MCF 10A (cell line): Measurements from ENCODE around the gene SH3D19. TPM values are rescaled to one million over a fixed set of nuclear protein-coding genes. Genes with fewer than 3 reads are reported as not detected.

Source experiments
- BruUV-seq: library from RNA; stranded (reverse); fragments of 400-500 nt; replicated peaks from 2 replicates; lab custom pipeline; 2021; lab: Mats Ljungman, UMichigan
- CTCF ChIA-PET: fragments of 300-600 bp; sonication (Branson Sonifier 250); formaldehyde crosslinking; extraction: SDS; loops from one replicate; lab custom pipeline; 2021; ENCODE audit warnings: antibody characterized with exemption, inconsistent platforms; lab: Yijun Ruan, JAX
- POLR2A ChIA-PET: fragments of 300-600, 350-650 bp; sonication (Branson Sonifier 250); formaldehyde crosslinking; extraction: SDS; loops from one replicate; lab custom pipeline; 2020; ENCODE audit warnings: antibody characterized with exemption, inconsistent platforms; lab: Yijun Ruan, JAX
- DNase-seq: peaks from one replicate; pipeline ENCODE4 v3.0.0-alpha.2; 2018; ENCODE audit not compliant: unreplicated experiment
- H3K27ac Mint-ChIP-seq: one replicate; pipeline ENCODE4 v1.8.0; 2022; ENCODE audit warnings: mild to moderate bottlenecking, low read depth, mixed read lengths; ENCODE audit not compliant: unreplicated experiment
- H3K27me3 Mint-ChIP-seq: one replicate; pipeline ENCODE4 v1.8.0; 2022; ENCODE audit warnings: mixed read lengths; ENCODE audit not compliant: insufficient read depth, unreplicated experiment
- H3K36me3 Mint-ChIP-seq: one replicate; pipeline ENCODE4 v1.8.0; 2022; ENCODE audit warnings: mild to moderate bottlenecking, moderate library complexity, mixed read lengths; ENCODE audit not compliant: insufficient read depth, unreplicated experiment
- H3K4me1 Mint-ChIP-seq: one replicate; pipeline ENCODE4 v1.8.0; 2022; ENCODE audit warnings: mixed read lengths; ENCODE audit not compliant: insufficient read depth, unreplicated experiment
- H3K4me3 Mint-ChIP-seq: one replicate; pipeline ENCODE4 v1.8.0; 2022; ENCODE audit warnings: mild to moderate bottlenecking, moderate library complexity, mixed read lengths; ENCODE audit not compliant: unreplicated experiment
- H3K9me3 Mint-ChIP-seq: one replicate; pipeline ENCODE4 v1.8.0; 2022; ENCODE audit warnings: mixed read lengths; ENCODE audit not compliant: unreplicated experiment
- intact Hi-C: fragments of 100-400 bp; cut with micrococcal nuclease; formaldehyde crosslinking; loops from 2 replicates; pipeline ENCODE4 v1.14.1; 2022
- total RNA-seq: library from RNA; stranded (reverse); gene quantifications from 2 replicates; pipeline ENCODE4 v1.2.3, GENCODE V29; 2022
- TF ChIP-seq, protein P1 (sequence below): fragments of 200-600 bp; IDR thresholded peaks from one replicate; pipeline ENCODE4 v1.8.0; 2022; ENCODE audit warnings: antibody characterized with exemption, mild to moderate bottlenecking; ENCODE audit not compliant: unreplicated experiment

Gene SH3D19
- total RNA-seq, 1 experiment from 2014 or later, result 51.3 TPM

DNA sequence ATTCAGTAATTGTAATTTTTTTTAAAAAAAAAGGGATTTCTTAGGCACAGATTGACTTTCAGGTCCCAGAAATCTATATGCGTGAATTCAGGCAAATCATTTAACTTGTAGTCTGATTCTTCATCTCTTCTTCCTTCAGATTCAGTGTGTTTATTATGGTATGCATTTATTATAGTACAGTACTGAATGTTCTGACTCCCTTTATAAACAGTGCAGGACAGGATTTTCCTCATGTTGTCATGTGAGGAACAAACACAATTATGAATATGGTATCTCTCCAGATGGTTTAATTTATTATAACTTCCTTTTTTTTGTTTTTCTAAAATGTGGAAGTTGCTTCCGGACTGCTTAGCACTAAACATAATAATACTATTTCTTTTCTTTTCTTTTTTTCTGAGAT is 171.8 kb downstream of the SH3D19 start:
- no peak for DNase-seq
- Mint-ChIP-seq H3K36me3 (peaks cover 36% of the 10 kb centered on the region), H3K9me3 (no peaks in the 10 kb centered on the region), H3K27me3 (no peaks in the 10 kb centered on the region), H3K4me1 (no peaks in the 10 kb centered on the region), H3K4me3 (no peak overlapping the region), H3K27ac (no peak overlapping the region)
- TF ChIP-seq, protein P1, sequence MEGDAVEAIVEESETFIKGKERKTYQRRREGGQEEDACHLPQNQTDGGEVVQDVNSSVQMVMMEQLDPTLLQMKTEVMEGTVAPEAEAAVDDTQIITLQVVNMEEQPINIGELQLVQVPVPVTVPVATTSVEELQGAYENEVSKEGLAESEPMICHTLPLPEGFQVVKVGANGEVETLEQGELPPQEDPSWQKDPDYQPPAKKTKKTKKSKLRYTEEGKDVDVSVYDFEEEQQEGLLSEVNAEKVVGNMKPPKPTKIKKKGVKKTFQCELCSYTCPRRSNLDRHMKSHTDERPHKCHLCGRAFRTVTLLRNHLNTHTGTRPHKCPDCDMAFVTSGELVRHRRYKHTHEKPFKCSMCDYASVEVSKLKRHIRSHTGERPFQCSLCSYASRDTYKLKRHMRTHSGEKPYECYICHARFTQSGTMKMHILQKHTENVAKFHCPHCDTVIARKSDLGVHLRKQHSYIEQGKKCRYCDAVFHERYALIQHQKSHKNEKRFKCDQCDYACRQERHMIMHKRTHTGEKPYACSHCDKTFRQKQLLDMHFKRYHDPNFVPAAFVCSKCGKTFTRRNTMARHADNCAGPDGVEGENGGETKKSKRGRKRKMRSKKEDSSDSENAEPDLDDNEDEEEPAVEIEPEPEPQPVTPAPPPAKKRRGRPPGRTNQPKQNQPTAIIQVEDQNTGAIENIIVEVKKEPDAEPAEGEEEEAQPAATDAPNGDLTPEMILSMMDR, result no peak
- BruUV-seq, result no TSS peak
- intact Hi-C loops, result no loop called here
- ChIA-PET CTCF (no interaction called here), POLR2A (interaction anchor here (1.2 kb wide), 1 partner anchor 9 kb away, joined by 3 read pairs; no protein-coding TSS in a partner anchor)

DNA sequence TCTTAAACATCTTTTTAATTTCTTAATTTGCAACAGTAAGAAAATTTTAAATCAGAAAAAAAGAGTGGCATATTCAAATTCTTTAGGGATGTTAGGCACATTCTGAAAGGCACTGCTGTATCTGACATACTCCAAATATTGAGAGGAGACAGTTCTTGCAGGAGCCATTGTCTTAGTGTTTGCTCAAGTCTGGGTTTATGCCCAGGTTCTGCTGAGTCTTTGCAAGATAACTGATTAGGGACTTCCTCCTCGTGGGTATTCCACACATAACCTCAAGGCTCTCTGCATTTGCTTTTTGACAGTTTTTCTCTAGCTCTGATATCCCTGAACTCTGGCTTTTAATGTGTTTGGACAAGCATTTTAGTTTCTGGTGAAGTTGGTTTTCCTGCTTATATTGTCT is 173.4 kb downstream of the SH3D19 start:
- intact Hi-C loops, result no loop called here
- no TSS peak for BruUV-seq
- H3K27me3 Mint-ChIP-seq, result no peaks in the 10 kb centered on the region
- H3K27ac Mint-ChIP-seq, result no peak overlapping the region
- TF ChIP-seq, protein P1, result no peak
- ChIA-PET CTCF (no interaction called here), POLR2A (no interaction called here)
- no peak for DNase-seq
- no peaks in the 10 kb centered on the region for H3K4me1 Mint-ChIP-seq
- H3K36me3 Mint-ChIP-seq, result peaks cover 50% of the 10 kb centered on the region
- no peak overlapping the region for H3K4me3 Mint-ChIP-seq
- H3K9me3 Mint-ChIP-seq, result no peaks in the 10 kb centered on the region

DNA sequence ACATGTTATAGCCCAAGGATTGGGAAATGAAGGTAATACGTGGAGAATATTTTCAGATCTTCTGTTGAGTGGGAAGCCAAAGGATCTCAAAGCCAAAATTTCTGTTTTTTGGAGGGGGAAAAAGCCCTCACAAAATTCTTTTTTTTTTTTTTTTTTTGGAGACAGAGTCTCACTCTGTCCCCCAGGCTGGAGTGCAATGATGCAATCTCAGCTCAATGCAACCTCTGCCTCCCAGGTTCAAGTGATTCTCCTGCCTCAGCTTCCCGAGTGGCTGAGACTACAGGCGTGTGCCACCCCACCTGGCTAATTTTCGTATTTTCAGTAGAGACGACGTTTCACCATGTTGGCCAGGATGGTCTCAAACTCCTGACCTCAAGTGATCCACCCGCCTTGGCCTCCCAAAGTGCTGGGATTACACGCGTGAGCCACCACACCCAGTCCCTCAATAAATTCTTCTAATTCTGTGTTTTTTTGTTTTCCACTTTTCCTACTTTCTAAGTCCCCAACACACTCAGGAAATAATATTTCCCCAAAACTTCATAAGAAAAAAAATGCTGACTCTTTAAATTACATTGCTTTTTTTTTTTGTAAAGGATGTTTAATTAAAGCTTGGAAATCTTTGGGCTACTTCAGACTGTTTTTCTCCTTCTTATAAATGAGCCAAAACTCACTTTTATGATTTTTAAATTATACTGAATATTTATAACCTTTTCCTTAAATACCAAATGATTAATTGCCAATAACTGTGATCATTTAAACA is 174.4 kb downstream of the SH3D19 start:
- ChIA-PET POLR2A (interaction anchor here (0.6 kb wide), 1 partner anchor 36 kb away, joined by 3 read pairs; no protein-coding TSS in a partner anchor), CTCF (interaction anchor here (0.7 kb wide), 1 partner anchor 95 kb away, joined by 3 read pairs; no protein-coding TSS in a partner anchor)
- DNase-seq, result no peak
- no TSS peak for BruUV-seq
- Mint-ChIP-seq H3K27ac (peak overlapping the region; percentile 25), H3K27me3 (no peaks in the 10 kb centered on the region), H3K4me3 (no peak overlapping the region), H3K9me3 (no peaks in the 10 kb centered on the region), H3K36me3 (peaks cover 56% of the 10 kb centered on the region), H3K4me1 (no peaks in the 10 kb centered on the region)
- TF ChIP-seq, protein P1, result no peak
- intact Hi-C loops, result no loop called here

DNA sequence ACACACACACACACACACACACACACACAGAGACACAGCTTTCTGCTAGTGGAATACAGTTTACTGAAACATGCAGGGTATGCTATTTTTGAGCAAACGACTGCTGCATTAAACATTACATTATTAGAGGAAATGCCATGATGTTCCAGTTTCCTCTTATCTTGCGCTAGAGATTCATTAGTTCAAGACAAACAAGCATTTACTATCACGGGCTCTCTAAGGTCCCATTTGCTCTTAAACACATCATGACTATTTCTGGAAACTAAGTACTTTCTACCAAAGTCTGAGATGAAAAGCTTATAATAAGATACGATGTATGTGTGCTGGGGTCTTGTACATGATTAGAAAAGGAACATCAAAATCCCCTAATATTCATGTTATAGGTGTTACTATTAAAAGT is 177.1 kb downstream of the SH3D19 start:
- intact Hi-C loops, result no loop called here
- no peaks in the 10 kb centered on the region for H3K4me1 Mint-ChIP-seq
- no peak overlapping the region for H3K27ac Mint-ChIP-seq
- no peak overlapping the region for H3K4me3 Mint-ChIP-seq
- no peaks in the 10 kb centered on the region for H3K9me3 Mint-ChIP-seq
- H3K27me3 Mint-ChIP-seq, result no peaks in the 10 kb centered on the region
- no peak for DNase-seq
- H3K36me3 Mint-ChIP-seq, result peaks cover 68% of the 10 kb centered on the region
- TF ChIP-seq, protein P1, result no peak
- ChIA-PET CTCF (no interaction called here), POLR2A (no interaction called here)
- no TSS peak for BruUV-seq
